Mammary epithelial cell (primary cell): ENCODE data around the gene NONO.
"Not testable (repeated sequence)": the region's sequence is repeated elsewhere in the genome, so short reads cannot be mapped to it uniquely, and the experiment has no call there.

Source experiments
- EZH2 ChIP-seq: IDR thresholded peaks from 2 replicates; pipeline ENCODE4 v1.6.1; 2012; ENCODE audit warnings: low read length, inconsistent platforms, borderline replicate concordance
- TF ChIP-seq, protein P1 (sequence below), 2 donors: IDR thresholded peaks in 1 of 2; conservative IDR thresholded peaks in 1 of 2; 2 replicates each; pipeline ENCODE4 v1.5.1; 2011 to 2012; ENCODE audit warnings: inconsistent platforms in 2 of 2, low read length in 2 of 2, mild to moderate bottlenecking in 2 of 2, control low read depth in 1 of 2, low read depth in 1 of 2; ENCODE audit not compliant: insufficient read depth in 1 of 2; ENCODE audit errors: extremely low read depth in 1 of 2

DNA sequence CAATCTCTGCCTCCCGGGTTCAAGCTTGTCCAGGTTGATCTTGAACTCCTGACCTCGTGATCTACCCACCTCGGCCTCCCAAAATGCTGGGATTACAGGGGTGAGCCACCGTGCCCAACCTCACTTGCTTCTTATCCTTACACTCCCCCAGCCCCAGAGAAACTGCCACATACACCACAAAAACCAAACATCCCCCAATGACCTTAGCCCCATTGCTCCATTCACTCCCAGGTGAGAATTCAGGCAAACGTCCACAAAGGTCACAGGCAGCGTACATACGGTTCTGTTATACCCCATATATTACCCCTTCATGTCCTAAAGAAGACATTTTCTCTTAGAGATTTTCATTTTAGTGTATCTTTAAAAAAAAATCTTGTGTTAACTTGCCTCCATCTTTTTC is 17.1 kb downstream of the NONO start:
- not testable (repeated sequence) for TF ChIP-seq EZH2
- TF ChIP-seq, protein P1, sequence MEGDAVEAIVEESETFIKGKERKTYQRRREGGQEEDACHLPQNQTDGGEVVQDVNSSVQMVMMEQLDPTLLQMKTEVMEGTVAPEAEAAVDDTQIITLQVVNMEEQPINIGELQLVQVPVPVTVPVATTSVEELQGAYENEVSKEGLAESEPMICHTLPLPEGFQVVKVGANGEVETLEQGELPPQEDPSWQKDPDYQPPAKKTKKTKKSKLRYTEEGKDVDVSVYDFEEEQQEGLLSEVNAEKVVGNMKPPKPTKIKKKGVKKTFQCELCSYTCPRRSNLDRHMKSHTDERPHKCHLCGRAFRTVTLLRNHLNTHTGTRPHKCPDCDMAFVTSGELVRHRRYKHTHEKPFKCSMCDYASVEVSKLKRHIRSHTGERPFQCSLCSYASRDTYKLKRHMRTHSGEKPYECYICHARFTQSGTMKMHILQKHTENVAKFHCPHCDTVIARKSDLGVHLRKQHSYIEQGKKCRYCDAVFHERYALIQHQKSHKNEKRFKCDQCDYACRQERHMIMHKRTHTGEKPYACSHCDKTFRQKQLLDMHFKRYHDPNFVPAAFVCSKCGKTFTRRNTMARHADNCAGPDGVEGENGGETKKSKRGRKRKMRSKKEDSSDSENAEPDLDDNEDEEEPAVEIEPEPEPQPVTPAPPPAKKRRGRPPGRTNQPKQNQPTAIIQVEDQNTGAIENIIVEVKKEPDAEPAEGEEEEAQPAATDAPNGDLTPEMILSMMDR (conservative IDR thresholded peaks at IDR 0.05 in 1 of 2, IDR thresholded peaks at IDR 0.05 in 1 of 2; ENCODE audit: extremely low read depth in 1 of 2, insufficient read depth in 1 of 2, low read depth in 1 of 2, low read length in 2 of 2) = not testable (repeated sequence)
